ENCODE measurements around the gene IGF2BP2.
"Not testable (repeated sequence)": the region's sequence is repeated elsewhere in the genome, so short reads cannot be mapped to it uniquely, and the experiment has no call there.

Gene IGF2BP2

GRCh38 chr3:185825006-185825638 is at the start of gene IGF2BP2:
Gene IGF2BP2 (minus strand): TSS chr3:185825042. CDS start chr3:185824960, 82 bp downstream.
- no peak for FAIRE-seq

GRCh38 chr3:185874119-185874518 is 49.3 kb upstream of the IGF2BP2 start:
- FAIRE-seq: no peak

GRCh38 chr3:185867650-185868049 is 42.8 kb upstream of the IGF2BP2 start:
- FAIRE-seq: no peak

GRCh38 chr3:185866995-185867394 is 42.2 kb upstream of the IGF2BP2 start:
- FAIRE-seq: no peak

- no peak for FAIRE-seq
These were observed 41.7 kb upstream of the IGF2BP2 start for GRCh38 chr3:185866555-185866954.

- FAIRE-seq: no peak
These were observed 40.4 kb upstream of the IGF2BP2 start for GRCh38 chr3:185865247-185865646.

- FAIRE-seq: no peak
These were observed 39.9 kb upstream of the IGF2BP2 start for GRCh38 chr3:185864767-185865166.

GRCh38 chr3:185862920-185863319 is 38.1 kb upstream of the IGF2BP2 start:
- peak; percentile 70 for FAIRE-seq

- no peak for FAIRE-seq
These were observed 34.6 kb upstream of the IGF2BP2 start for GRCh38 chr3:185859294-185859972.

- FAIRE-seq: no peak
These were observed 33.8 kb upstream of the IGF2BP2 start for GRCh38 chr3:185858502-185859225.

- no peak for FAIRE-seq
These were observed 32.4 kb upstream of the IGF2BP2 start for GRCh38 chr3:185857208-185857607.

- no peak for FAIRE-seq
These were observed 31.8 kb upstream of the IGF2BP2 start for GRCh38 chr3:185856652-185857051.

- FAIRE-seq: not testable (repeated sequence)
These were observed 28.9 kb upstream of the IGF2BP2 start for GRCh38 chr3:185853771-185854170.

GRCh38 chr3:185852635-185853034 is 27.8 kb upstream of the IGF2BP2 start:
- FAIRE-seq: no peak

GRCh38 chr3:185851959-185852358 is 27.1 kb upstream of the IGF2BP2 start:
- no peak for FAIRE-seq

- no peak for FAIRE-seq
These were observed 26.2 kb upstream of the IGF2BP2 start for GRCh38 chr3:185851046-185851445.

- FAIRE-seq: no peak
These were observed 22.7 kb upstream of the IGF2BP2 start for GRCh38 chr3:185847506-185847905.

GRCh38 chr3:185846037-185846436 is 21.2 kb upstream of the IGF2BP2 start:
- no peak for FAIRE-seq

- FAIRE-seq: no peak
These were observed 19.2 kb upstream of the IGF2BP2 start for GRCh38 chr3:185844051-185844450.

GRCh38 chr3:185843635-185844034 is 18.8 kb upstream of the IGF2BP2 start:
- FAIRE-seq: no peak

GRCh38 chr3:185843126-185843525 is 18.3 kb upstream of the IGF2BP2 start:
- no peak for FAIRE-seq

- FAIRE-seq: no peak
These were observed 17.4 kb upstream of the IGF2BP2 start for GRCh38 chr3:185842241-185842640.

GRCh38 chr3:185838417-185838989 is 13.7 kb upstream of the IGF2BP2 start:
- not testable (repeated sequence) for FAIRE-seq

GRCh38 chr3:185837414-185837813 is 12.6 kb upstream of the IGF2BP2 start:
- FAIRE-seq: no peak

All from G401.6 (cell line).